Measurements from ENCODE around the gene SLC39A7. TPM values are rescaled to one million over a fixed set of nuclear protein-coding genes. Genes with fewer than 3 reads are reported as not detected.

The SLC39A7 gene
- total and polyA plus RNA-seq, 2 of the 13 experiments (the other 11 are each of a cell fraction or from before 2014, with no cell fraction given) = 142 to 229 TPM

DNA sequence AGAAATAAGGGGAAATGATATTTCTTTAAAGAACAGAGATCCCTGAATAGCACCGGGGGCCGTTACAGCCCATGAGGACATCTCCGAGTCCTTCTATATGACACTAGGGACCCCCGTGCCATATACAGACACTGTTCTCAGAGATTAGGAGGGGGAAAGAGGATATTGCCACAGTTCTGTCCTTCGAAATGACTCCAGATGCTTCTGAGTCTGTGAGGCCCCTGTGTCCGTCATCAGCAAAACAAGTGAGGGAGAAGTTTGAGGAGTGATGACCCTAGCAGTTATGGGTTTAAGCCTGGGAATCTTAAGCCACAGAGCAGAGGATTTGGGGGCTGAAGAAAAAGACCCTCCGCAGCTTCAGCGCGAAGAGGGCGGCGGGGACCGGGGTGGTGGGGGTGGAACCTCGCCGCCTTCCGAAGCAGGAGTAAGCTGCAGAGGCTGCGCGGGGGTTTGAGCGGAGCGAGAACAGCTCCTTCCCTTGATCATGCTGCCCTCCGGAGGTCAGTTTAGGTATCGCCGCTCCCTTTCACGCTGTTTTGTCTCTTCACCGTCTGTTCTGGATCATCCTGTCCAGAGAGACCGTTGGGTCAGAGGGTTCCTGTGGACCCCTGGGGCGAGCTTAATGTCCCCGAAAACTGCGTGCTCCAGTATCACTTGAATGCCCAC, 47.4 kb downstream of the SLC39A7 start (continued):
- TF ChIP-seq MED13 (CRISPR knock-in tag; IDR thresholded peaks at IDR 0.05) (no peak), ZBTB10 (CRISPR knock-in tag; IDR thresholded peaks at IDR 0.05; ENCODE audit: borderline replicate concordance) (no peak), CHD2 (IDR thresholded peaks at IDR 0.05; ENCODE audit: low read depth, low read length) (no peak), FOXC1 (CRISPR knock-in tag; IDR thresholded peaks at IDR 0.05; ENCODE audit: borderline replicate concordance) (no peak), ZNF296 (CRISPR knock-in tag; conservative IDR thresholded peaks at IDR 0.05) (no peak), FOXA3 (CRISPR knock-in tag; IDR thresholded peaks at IDR 0.05) (peak; percentile 11; the same call in 1 of the 2 replicates), ZNF790 (CRISPR knock-in tag; IDR thresholded peaks at IDR 0.05; ENCODE audit: borderline replicate concordance) (no peak), DMAP1 (CRISPR knock-in tag; IDR thresholded peaks at IDR 0.05) (no peak), ZNF451 (CRISPR knock-in tag; IDR thresholded peaks at IDR 0.05) (no peak), PRDM10 (CRISPR knock-in tag; IDR thresholded peaks at IDR 0.05; ENCODE audit: low read depth) (no peak), ZNF878 (CRISPR knock-in tag; IDR thresholded peaks at IDR 0.05) (no peak), PPARG (CRISPR knock-in tag; conservative IDR thresholded peaks at IDR 0.05) (peak; percentile 43; the same call in 1 of the 2 replicates), SUZ12 (IDR thresholded peaks at IDR 0.05; ENCODE audit: low read depth, low read length) (no peak), RELA (CRISPR knock-in tag; IDR thresholded peaks at IDR 0.05) (0 out of 2 replicates have a peak, but pooled peaks have one; percentile 65), MIER2 (CRISPR knock-in tag; IDR thresholded peaks at IDR 0.05) (no peak), FOSL1 (CRISPR knock-in tag; IDR thresholded peaks at IDR 0.05; ENCODE audit: borderline replicate concordance) (no peak), HES4 (CRISPR knock-in tag; IDR thresholded peaks at IDR 0.05; ENCODE audit: borderline replicate concordance) (no peak), FLYWCH1 (CRISPR knock-in tag; IDR thresholded peaks at IDR 0.05) (no peak), ZNF350 (CRISPR knock-in tag; IDR thresholded peaks at IDR 0.05; ENCODE audit: borderline replicate concordance, low read depth) (no peak)
- TF ChIP-seq, protein P1, sequence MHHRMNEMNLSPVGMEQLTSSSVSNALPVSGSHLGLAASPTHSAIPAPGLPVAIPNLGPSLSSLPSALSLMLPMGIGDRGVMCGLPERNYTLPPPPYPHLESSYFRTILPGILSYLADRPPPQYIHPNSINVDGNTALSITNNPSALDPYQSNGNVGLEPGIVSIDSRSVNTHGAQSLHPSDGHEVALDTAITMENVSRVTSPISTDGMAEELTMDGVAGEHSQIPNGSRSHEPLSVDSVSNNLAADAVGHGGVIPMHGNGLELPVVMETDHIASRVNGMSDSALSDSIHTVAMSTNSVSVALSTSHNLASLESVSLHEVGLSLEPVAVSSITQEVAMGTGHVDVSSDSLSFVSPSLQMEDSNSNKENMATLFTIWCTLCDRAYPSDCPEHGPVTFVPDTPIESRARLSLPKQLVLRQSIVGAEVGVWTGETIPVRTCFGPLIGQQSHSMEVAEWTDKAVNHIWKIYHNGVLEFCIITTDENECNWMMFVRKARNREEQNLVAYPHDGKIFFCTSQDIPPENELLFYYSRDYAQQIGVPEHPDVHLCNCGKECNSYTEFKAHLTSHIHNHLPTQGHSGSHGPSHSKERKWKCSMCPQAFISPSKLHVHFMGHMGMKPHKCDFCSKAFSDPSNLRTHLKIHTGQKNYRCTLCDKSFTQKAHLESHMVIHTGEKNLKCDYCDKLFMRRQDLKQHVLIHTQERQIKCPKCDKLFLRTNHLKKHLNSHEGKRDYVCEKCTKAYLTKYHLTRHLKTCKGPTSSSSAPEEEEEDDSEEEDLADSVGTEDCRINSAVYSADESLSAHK (CRISPR knock-in tag; IDR thresholded peaks at IDR 0.05; ENCODE audit: borderline replicate concordance) = no peak
- TF ChIP-seq, protein P2, sequence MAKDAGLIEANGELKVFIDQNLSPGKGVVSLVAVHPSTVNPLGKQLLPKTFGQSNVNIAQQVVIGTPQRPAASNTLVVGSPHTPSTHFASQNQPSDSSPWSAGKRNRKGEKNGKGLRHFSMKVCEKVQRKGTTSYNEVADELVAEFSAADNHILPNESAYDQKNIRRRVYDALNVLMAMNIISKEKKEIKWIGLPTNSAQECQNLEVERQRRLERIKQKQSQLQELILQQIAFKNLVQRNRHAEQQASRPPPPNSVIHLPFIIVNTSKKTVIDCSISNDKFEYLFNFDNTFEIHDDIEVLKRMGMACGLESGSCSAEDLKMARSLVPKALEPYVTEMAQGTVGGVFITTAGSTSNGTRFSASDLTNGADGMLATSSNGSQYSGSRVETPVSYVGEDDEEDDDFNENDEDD (CRISPR knock-in tag; IDR thresholded peaks at IDR 0.05; ENCODE audit: borderline replicate concordance) = peak; percentile 22; the same call in 1 of the 2 replicates
